ENCODE results near the gene TLCD1.

The TLCD1 gene

DNA sequence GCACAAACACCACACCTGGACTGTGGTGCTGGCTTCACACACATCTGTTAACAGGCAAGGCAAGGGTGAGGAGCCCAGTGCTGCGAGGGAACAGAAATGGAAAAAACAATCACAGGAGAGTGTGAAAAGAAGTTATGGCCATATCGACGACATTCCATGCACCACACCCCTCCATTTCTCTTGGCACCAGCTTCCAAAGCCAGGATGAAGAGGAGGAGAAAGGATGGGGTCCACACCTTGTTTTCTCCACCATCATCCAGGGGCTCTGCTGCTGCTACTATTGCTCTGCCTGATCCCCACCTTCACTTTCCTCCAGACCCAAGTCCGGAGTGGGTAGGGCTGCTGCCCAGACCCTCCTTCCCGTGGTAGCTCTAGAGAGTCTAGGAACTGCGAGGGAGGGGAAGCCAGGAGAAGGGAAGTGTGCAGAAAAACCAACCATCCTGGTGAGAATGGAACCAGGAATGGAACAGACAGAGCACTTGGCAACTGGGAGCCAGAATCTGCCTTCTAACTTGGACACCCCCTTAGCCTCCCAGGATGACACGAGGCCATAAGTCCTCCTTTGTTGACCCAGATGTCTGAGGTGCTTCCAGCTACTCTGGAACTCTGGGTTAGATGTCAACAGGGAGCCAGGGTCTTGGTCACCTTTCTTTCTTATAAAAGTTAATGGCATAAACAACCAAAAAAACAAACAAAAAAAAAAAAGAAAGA is 13.2 kb downstream of the TLCD1 start:
- DNase-seq (ENCODE audit: low read depth in 2 of 2) = no peak

DNA sequence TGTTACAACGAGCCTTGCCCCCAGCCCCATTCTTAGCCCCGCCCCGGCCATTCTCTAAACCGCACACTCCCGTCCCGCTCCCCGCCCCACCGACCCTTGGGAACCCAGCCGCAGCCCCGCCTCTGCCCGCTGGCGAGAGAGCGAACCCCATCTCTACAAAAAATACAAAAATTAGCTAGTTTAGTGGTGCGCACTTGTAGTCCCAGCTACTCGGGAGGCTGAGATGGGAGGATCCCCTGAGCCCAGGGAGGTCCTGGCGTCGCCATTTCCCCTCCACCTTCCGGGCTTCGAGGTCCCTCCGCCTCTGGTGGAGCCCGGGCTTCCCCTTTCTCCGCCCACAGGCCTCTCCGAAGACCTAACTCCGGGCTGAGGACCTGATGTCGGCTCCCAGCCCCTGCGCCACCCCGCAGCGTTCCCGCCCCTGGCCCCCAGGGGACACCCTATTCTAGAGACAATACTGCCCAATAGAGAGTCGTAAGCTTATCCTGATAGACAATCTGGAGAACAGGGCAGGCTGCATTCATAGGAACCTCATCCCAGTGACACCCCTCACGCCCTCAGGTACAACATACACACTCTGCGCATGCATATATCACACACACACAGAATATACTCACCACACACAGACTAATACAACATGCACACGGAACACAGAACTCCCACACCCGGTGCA is 13.9 kb downstream of the TLCD1 start:
- no peak for DNase-seq (ENCODE audit: low read depth in 2 of 2)

DNA sequence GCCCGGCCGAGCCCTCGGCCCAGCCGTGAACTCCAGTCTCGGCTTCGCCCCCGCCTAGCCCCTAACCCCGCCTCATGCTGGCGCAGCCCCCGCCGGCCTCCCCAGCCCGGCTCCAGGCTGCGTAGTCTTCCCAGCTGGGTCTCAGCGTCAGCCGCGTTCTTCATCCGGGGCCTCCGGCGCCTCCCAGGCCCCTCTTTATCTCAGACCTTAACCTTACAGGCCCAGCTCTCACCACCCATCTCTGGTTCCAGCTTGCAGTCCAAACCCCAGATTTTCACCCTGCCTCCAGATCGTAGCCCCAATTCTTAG is 14.4 kb downstream of the TLCD1 start, which contains the start of gene PROCA1:
PROCA1 (minus strand) TSS at position 166 of the 309 bp plus-strand sequence. CDS start 228 bp downstream, outside the sequence.
- DNase-seq (ENCODE audit: low read depth in 2 of 2) = no peak

DNA sequence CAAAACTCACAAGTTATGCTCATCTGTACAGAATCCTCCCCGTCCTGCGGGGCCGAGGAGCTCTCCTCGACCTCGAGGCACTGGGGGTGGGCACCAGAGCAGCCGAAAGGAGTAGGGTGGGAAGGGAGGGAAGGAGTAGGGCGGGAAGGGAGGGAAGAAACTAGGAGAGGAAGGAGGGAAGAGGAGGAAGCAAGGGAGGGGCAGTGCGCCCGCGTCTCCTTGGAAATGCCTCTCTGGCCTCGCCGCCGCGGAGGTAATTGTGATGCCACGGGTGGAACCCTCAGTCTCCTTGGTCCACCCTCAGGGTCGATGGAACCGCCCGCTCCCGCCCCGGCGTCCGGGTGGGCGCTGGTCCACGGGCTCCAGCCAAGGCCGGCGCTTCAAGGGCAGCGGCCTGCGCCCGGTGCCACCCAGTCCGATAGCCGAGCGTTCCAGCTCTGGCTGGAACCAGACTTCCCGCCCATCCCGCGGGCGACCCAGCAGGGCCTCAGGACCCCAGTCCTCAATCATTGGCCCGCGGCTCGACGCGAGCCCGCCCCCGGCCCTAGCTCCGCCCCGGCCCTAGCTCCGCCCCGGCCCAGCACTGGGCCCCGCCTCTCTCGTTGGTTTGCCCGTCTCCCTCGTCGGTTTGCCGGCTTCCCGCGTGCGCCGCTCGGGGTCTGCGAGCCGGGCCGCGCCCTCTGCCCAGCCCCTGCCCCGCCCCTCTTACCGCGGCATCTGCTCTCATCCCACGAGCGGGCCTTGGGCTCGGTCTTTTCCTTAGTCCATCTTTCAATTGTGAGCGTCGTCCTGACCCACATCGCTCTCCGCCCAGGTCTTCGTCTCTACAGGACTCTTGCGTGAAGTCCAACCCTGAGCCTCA is 14.9 kb downstream of the TLCD1 start:
- peak; percentile 77 to 83 for DNase-seq (ENCODE audit: low read depth in 2 of 2)

DNA sequence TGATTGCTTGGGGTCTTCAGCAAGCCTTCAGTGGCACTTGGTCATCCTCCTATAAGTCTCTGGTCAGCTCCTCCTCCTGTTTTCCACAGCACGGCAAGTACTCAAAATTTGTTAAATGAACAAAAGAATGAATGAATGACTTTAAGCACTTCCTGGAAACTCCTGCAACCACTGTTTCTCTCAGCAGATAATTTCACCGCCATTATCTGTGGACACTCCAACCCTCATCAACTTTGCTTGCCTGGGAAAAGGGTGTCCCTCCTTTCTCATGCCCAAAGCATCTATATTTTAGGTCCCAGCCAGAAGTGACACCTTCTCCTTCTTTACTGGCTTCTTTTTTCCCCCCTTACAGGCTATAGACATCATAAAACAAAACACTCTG is 18.7 kb downstream of the TLCD1 start:
- no peak for DNase-seq (ENCODE audit: low read depth in 2 of 2)

DNA sequence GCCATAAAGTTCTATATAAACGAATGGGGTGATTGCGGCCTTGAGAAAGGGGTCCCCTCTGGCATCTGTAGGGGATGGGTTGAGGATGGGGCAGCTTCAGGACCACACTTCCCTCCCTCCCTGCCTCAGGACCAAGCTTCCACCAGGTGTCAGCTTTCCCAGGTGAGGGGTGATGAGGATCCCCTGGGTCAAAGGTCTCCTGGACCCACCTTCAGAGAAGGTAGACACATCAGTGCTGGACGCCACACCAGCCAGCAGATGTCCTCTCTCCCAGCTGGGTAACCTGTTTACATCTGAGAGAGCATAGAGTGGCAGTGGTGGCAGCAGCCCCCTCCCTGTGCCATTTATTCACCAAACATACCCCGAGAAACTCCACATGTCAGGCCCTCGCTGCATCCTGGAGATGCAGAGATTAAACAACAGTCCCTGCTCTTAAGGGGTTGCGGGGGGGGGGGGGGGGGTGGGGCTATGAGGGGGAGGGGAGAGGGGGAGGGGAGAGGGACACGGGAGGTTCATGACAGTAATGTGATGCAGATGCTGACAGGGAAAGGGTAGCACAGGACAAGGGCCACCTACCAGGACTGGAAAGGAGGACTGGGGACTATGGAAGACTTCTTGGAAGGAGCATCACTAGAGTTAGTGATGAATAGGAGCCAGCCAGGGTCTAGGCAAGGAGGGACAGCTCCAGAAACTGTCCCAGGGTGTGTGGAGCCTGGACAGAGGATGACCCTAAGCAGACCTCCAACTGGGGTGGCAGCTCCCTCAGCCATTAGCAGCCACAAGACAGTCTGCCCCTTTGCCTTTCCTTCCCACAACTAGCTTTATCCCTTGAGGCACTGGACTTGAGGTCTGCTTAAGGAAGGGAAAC is 19.3 kb downstream of the TLCD1 start:
- DNase-seq (ENCODE audit: low read depth in 2 of 2) = no peak

DNA sequence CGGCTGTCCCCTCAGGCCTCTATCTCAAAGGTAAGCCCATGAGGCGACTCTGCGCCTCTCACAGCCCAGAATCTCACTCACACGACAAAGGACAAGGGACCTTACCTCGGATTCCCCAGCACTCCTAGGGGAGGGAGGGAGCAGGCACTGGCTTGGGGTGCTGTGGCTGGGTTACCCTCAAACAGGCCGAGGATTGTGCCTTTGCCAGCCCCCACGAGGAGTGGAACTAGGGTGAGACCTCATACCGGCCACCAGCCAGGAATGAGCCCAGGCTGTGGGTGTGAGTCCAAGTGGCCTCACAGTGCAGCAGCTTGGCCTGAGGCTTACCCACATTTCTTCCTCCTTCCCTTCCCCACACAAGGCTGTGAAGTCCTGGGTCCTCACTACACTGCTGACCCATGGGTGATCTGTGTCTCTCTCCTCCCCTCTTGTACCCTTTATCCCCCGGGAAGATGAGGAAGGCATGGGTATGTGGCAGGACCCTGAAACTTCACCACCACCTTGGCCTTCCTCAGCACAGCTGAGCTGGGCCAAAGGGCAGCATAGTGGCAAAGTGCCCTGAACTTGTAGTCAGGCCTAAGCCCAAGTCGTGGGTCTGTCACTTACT is 20.2 kb downstream of the TLCD1 start:
- no peak for DNase-seq (ENCODE audit: low read depth in 2 of 2)

DNA sequence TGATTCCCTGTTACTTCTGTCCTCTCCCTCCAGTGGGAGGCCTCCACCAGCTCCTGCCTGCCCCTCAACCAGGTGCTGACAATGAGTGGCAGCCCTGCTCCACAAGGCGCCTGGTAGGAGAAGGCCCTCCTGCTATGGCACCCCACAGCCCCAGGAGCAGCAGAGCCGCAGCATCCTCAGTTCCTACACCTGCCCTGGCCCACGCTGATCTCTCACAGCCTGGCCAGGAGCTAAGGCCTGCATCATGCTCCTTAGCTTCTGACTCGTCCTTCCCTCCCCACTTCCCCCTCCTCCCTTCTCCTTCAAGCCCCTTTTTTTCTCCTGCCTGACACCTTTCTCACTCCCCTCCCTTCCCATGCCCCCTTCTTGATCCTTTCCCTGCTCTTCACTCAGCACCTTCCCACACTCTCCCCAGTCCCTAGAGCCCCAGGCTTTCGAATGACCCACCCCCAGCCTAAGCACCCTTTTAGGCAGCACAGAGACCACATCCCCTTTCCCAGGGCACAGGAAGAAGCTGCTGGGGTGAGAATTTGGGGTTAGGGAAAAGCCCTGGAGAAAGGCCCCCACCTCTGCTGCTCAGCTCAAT is 20.9 kb downstream of the TLCD1 start:
- DNase-seq (ENCODE audit: low read depth in 2 of 2) = no peak

DNA sequence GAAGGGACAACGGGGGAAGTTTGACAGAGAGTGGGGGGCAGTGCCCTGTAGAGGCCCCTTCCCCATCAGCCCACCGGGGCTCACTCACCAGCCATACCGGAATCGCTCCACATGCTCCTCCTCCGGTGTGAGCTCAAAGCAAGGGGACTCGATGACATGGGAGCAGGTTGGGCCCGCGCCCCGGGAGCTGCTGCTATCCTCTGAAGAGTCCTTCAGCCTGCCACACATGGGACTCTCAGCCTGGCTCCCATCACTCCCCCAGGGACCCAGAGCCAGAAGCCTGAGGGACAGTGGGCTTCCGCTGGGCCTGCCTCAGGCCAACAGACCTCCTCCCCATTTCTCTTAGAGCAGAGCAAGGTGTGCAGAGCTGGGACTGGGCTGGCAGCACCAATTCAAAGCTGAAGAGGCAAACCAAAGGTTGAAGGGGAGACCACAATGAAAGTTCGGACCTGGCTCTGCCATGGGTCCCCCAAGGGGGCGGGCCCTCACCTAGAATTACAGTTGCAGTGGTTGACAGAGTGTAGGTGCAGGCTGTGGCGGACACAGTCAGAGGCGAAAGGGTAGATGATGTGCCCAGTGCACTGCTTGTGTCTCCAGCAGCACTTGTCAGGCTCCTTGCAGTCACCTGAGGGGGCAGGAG is 21.7 kb downstream of the TLCD1 start:
- no peak for DNase-seq (ENCODE audit: low read depth in 2 of 2)

DNA sequence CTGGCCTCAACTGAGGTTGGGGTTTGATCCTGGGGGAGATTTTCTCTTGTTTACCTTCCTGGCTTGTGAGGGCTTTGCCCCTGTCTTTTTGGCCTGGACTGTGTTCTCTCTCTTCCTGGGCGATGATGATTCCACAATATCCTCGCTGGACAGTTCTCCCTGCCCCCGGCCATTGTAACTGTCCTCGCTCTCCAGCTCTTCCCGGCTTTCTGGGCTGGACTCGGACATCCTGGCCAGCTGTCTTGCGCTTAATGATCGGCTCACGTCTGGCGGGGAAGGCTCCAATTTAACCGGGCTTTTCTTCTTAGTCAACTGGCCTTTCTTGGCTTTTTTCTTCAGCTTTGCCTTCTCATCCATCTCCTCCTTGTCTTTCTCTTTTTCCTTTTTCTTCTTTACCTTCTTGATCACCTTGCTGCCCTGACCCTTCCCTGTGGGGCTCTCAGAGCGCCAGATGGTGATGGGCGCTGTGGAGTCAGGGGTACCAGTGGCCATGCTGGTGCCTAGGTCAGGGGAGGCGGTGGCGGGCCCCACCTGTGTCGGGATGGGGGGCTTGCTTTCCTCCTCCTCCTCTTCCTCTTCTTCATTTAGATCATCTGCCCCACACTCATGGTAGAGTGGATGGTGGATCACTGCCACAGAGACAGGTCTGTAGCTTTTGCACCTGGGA is 22.3 kb downstream of the TLCD1 start:
- no peak for DNase-seq (ENCODE audit: low read depth in 2 of 2)

DNA sequence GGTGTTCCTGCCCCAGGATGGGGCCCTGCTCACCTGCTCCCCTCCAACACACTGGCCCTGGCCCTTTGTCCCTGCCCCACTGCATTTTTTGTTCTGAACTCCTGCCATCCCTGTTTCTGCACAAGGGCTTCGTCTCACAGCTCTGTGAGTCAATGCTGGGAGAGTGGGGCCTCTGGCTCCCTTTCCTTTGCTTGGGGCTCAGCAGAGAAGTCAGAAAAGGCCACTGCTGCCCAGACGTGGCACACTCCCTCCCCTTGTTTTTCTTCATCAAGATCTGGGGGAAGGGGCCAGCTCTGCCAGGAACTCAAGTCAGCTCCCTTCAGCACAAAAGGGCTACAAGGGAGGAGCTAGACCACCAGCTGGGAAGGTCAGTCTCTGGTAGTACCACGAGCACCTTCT is 23.3 kb downstream of the TLCD1 start:
- DNase-seq (ENCODE audit: low read depth in 2 of 2) = no peak

DNA sequence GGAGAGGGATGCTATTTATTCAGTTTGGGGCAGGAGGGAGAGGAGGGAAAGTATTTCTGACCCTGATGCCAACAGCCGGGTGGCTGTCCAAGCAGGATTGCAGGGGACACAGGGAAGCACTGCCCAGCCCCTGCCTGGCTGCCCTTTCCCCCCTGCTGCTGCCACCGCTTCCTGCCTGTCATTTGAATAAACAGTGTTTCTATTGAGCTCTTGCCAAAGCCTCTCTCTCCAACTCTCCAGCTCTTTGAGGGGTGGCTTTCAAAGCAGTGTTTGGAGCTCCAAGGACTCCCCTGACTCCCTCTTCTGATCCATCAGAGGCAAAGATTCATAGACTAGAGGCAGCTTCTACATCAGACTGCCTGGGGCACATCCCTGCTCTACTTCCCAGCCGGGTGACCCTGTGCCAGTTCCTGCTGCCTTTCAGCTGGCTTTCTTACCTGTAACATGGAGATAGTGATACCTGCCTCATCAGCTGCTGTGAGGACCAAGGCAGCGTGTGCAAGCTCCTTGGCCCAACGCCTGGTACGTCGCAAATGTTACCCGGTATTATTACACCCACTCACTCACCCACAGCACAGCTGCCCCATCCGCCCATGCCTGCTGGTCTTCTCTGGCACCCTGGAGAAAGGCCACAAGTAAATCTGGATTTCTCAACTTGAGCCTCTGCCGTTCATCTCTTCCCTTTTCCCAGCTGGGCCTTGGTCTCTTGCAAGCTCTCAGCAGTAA is 23.8 kb downstream of the TLCD1 start:
- no peak for DNase-seq (ENCODE audit: low read depth in 2 of 2)

DNA sequence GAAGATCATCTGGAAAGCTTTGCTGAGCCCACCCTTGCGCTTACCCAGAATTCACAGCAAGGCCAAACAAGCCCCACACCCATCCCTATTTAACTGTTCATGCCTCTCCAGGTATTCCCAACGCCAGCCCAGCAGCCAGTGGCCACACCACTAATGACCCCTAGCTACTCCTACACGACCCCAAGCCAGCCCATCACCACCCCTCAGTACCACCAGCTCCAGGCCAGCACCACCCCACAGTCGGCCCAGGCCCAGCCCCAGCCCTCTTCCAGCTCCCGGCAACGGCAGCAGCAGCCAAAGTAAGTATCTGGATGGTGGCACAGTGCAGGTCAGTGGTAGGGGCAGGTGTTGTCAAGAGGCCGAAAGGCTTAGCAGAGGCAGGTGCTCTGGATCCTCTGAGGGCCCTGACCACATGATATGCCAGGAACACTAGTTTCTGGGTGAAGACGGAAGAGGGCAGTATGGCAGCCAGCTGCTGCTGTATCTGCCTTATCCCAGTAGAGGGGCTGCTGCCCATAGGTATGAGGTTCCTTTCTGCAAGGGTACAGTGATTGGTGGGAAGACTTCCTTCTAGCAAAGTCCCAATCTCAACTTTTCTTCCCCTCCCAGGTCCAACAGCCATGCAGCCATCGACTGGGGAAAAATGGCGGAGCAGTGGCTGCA is 25.1 kb downstream of the TLCD1 start:
- no peak for DNase-seq (ENCODE audit: low read depth in 2 of 2)

DNA sequence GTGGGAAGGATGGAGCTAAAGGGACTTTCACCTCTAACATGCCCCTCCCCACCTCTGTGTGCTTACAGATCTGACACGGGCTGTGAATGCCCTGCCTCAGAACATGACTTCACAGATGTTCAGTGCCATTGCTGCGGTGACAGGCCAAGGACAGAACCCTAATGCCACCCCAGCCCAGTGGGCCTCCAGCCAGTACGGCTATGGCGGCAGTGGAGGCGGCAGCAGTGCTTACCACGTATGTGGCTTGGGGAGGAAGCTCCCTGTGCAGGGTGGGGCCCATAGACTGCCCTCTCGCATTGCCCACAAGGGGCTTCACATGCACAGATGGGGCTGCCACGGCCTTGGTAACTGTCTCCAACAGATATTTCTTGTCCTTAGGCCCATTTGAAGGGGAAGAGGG is 25.8 kb downstream of the TLCD1 start:
- DNase-seq (ENCODE audit: low read depth in 2 of 2) = no peak

DNA sequence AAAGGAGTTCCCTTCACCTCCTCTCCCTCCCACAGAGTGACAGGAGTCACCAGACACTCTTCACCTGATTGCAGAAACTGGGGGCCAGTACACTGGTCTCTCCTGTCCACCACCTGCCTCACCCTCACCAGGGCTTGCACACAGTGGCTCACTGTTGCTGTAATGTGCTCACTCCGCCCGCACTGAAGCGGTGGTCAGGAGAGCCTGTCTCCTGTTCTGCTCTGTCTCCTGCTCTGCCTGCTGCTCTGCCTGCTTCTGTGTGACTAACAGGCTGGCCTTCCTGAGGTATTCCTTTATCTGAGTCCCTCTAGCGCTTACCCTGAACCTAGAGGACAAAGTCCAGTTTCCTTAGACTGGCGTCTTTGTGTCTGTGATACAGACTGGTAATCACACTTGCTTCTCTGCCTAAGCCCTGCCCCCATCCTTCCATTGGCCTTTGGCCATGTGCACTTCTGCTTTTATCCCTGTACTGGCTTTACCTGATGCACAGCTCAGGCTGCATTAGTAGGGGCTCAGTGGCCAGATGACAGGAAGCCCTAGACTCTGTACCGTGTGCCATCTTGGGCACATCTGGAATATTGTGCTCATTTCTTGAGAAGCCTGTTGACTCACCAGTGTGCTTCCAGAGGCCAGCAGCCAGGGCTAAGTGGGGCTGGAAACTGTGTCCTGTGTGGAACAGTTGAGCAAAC is 27.6 kb downstream of the TLCD1 start:
- DNase-seq (ENCODE audit: low read depth in 2 of 2) = no peak

DNA sequence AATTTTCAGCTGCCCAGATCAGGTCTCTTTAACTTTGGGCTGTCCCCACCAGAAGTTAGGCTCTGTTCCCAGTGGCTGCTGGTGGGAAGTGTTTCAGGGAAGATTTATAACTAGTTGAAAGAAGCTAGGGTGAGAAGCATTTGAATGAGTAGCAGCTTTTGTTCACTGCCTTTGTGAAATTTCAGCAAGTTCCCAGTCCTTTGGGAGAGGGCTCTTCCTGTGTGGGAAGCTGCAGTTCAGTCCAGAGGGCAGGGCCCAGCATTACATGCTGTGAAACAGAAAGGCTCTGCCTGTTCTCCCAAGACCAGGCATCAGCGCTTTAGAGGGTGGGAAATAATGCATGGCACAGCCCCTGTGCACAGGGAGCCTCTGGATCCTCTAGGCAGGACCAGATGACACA is 32.2 kb downstream of the TLCD1 start:
- no peak for DNase-seq (ENCODE audit: low read depth in 2 of 2)

DNA sequence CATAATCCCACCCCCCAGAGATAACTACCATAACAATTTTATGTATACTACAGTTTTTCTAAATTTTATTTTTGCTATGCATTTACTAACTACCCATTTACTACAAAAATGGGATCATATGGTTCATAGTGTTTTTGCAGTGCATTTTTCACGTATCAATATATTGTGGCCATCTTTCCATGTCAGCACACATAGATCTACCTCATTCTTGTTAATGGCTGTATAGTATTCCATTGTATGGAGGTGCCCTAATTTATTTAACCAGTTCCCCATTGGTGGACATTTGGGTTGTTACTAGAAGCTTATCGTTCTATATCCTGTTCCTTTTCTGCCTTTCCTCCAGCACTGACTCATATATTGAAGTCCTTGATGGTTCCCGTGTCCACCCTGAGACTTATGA is 37.0 kb downstream of the TLCD1 start:
- DNase-seq (ENCODE audit: low read depth in 2 of 2) = no peak

DNA sequence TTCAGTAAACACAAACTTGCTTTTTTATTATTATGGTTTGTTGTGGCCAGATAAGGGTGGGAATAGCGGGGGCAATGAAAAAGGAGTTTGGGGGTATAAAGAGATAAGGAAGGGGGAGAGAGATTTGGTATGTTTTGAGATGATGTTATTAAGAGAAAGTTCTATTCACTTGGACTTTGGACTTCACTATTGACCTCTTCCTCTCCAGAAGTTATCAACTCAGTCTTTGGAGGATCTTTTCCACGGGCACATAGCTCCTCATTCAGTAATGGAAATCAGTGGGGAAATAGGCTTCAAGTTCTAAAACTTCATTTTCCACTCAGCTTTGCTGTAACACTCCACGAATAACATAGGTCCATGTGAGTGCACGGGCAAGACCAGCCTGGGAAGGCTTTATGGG is 37.6 kb downstream of the TLCD1 start:
- no peak for DNase-seq (ENCODE audit: low read depth in 2 of 2)
